HEK293 (cell line): ENCODE data around the gene CASZ1.

Source experiments
- CTCF ChIA-PET: fragments of 350-600 bp; formaldehyde crosslinking; extraction: SDS; loops from one replicate; lab custom pipeline; 2021; ENCODE audit warnings: antibody characterized with exemption; lab: Yijun Ruan, JAX
- POLR2A ChIA-PET: fragments of 300-600 bp; formaldehyde crosslinking; extraction: SDS; loops from one replicate; lab custom pipeline; 2020; ENCODE audit warnings: antibody characterized with exemption, inconsistent platforms; lab: Yijun Ruan, JAX
- H3K27ac ChIP-seq: fragments of 200-500 bp; sonication (Bioruptor generic); 2 replicates; pipeline ENCODE4 v1.5.1; 2014; ENCODE audit warnings: low read depth, low read length, control low read depth, inconsistent platforms; ENCODE audit errors: extremely low read depth
- H3K36me3 ChIP-seq, 2 experiments: fragments of 200-500 bp in 1 of 2; sonication (Bioruptor generic) in 1 of 2; 1 replicate in 1 of 2; 2 replicates in 1 of 2; pipeline ENCODE4 v1.5.1; 2014 to 2017; ENCODE audit warnings: inconsistent platforms in 2 of 2, low read length in 2 of 2; ENCODE audit not compliant: control insufficient read depth in 2 of 2, insufficient read depth in 1 of 2
- H3K4me1 ChIP-seq: fragments of 200-500 bp; sonication (Bioruptor generic); 2 replicates; pipeline ENCODE4 v1.5.1; 2014; ENCODE audit warnings: mild to moderate bottlenecking, low read length, inconsistent platforms; ENCODE audit not compliant: control insufficient read depth, insufficient read depth
- H3K4me3 ChIP-seq: 2 replicates; pipeline ENCODE4 v1.5.1; 2011; ENCODE audit warnings: low read depth, mild to moderate bottlenecking, control low read depth, low read length, moderate library complexity
- H3K9me3 ChIP-seq: fragments of 200-500 bp; sonication (Bioruptor generic); 2 replicates; pipeline ENCODE4 v1.5.1; 2014; ENCODE audit warnings: low read depth, low read length, inconsistent platforms; ENCODE audit not compliant: control insufficient read depth, insufficient read depth
- GLI2 ChIP-seq: fragments of 450-650 bp; formaldehyde crosslinking; IDR thresholded peaks from 2 replicates; pipeline ENCODE4; 2017; ENCODE audit warnings: missing biosample characterization, missing genetic modification characterization, low read depth, borderline replicate concordance
- GLIS1 ChIP-seq: fragments of 450-650 bp; formaldehyde crosslinking; IDR thresholded peaks from 2 replicates; pipeline ENCODE4 v1.5.1; 2016; ENCODE audit warnings: missing biosample characterization, missing genetic modification characterization
- GLIS2 ChIP-seq: fragments of 450-650 bp; formaldehyde crosslinking; IDR thresholded peaks from 2 replicates; pipeline ENCODE4 v1.5.1; 2016; ENCODE audit warnings: missing biosample characterization, missing genetic modification characterization
- HOXC10 ChIP-seq: sonication (generic); formaldehyde crosslinking; IDR thresholded peaks from 2 replicates; pipeline ENCODE4 v1.8.1; 2023; ENCODE audit warnings: mild to moderate bottlenecking, missing genetic modification reagents
- PRDM1 ChIP-seq: fragments of 450-650 bp; formaldehyde crosslinking; IDR thresholded peaks from 2 replicates; pipeline ENCODE4; 2016; ENCODE audit warnings: missing biosample characterization, missing genetic modification characterization
- SP7 ChIP-seq: fragments of 450-650 bp; formaldehyde crosslinking; IDR thresholded peaks from 2 replicates; pipeline ENCODE4 v1.5.1; 2016; ENCODE audit warnings: missing biosample characterization, missing genetic modification characterization
- ZFP69B ChIP-seq: fragments of 450-650 bp; formaldehyde crosslinking; IDR thresholded peaks from 2 replicates; pipeline ENCODE4 v1.5.1; 2016; ENCODE audit warnings: missing biosample characterization, missing genetic modification characterization
- ZIC2 ChIP-seq: fragments of 450-650 bp; formaldehyde crosslinking; IDR thresholded peaks from 2 replicates; pipeline ENCODE4 v1.5.1; 2016; ENCODE audit warnings: missing biosample characterization, missing genetic modification characterization
- ZNF223 ChIP-seq: fragments of 450-650 bp; formaldehyde crosslinking; IDR thresholded peaks from 2 replicates; pipeline ENCODE4 v1.5.1; 2016; ENCODE audit warnings: missing biosample characterization, missing genetic modification characterization
- ZNF341 ChIP-seq: fragments of 450-650 bp; formaldehyde crosslinking; IDR thresholded peaks from 2 replicates; pipeline ENCODE4; 2016; ENCODE audit warnings: low read depth, missing biosample characterization, missing genetic modification characterization
- ZNF366 ChIP-seq: fragments of 450-650 bp; formaldehyde crosslinking; conservative IDR thresholded peaks from 2 replicates; pipeline ENCODE4 v1.5.1; 2016; ENCODE audit warnings: missing biosample characterization, missing genetic modification characterization
- ZNF404 ChIP-seq: fragments of 450-650 bp; formaldehyde crosslinking; IDR thresholded peaks from 2 replicates; pipeline ENCODE4 v1.5.1; 2017; ENCODE audit warnings: missing biosample characterization, missing genetic modification characterization
- ZNF423 ChIP-seq: fragments of 450-650 bp; formaldehyde crosslinking; IDR thresholded peaks from 2 replicates; pipeline ENCODE4 v1.5.1; 2016; ENCODE audit warnings: missing biosample characterization, missing genetic modification characterization
- ZNF596 ChIP-seq: fragments of 450-650 bp; IDR thresholded peaks from 2 replicates; pipeline ENCODE4 v1.5.0; 2018; ENCODE audit warnings: missing biosample characterization, mild to moderate bottlenecking, missing genetic modification characterization, moderate library complexity
- TF ChIP-seq, protein P1 (sequence below): fragments of 450-650 bp; formaldehyde crosslinking; IDR thresholded peaks from 2 replicates; pipeline ENCODE4 v1.5.1; 2017; ENCODE audit warnings: missing biosample characterization, missing genetic modification characterization
- TF ChIP-seq, protein P2 (sequence below): fragments of 450-650 bp; formaldehyde crosslinking; IDR thresholded peaks from 2 replicates; pipeline ENCODE4 v1.5.1; 2017; ENCODE audit warnings: missing biosample characterization, missing genetic modification characterization
- TF ChIP-seq, protein P3 (sequence below): fragments of 450-650 bp; formaldehyde crosslinking; IDR thresholded peaks from 2 replicates; pipeline ENCODE4 v1.5.1; 2016; ENCODE audit warnings: missing biosample characterization, missing genetic modification characterization

Gene CASZ1

GRCh38 chr1:10789803-10790702, 6.4 kb downstream of the CASZ1 start:
- ChIA-PET CTCF (interaction anchor here (0.6 kb wide), 1 partner anchor 61 kb away, joined by 4 read pairs; no protein-coding TSS in a partner anchor), POLR2A (no interaction called here)
- Histone ChIP-seq H3K4me1 (peaks cover 17% of the 10 kb centered on the region), H3K9me3 (no peaks in the 10 kb centered on the region), H3K36me3 (no peaks in the 10 kb centered on the region), H3K4me3 (no peak overlapping the region), H3K27ac (no peak overlapping the region)
- TF ChIP-seq ZIC2 (tag by site-specific recombination) (peak; percentile 72), SP7 (no peak), ZNF341 (tag by site-specific recombination) (peak; percentile 17; the same call in 1 of the 2 replicates), PRDM1 (0 out of 2 replicates have a peak, but pooled peaks have one; percentile 21), ZFP69B (tag by site-specific recombination) (no peak), HOXC10 (no peak), ZNF404 (tag by site-specific recombination) (no peak), GLIS2 (tag by site-specific recombination) (peak; percentile 64), ZNF423 (peak; percentile 95), ZNF223 (tag by site-specific recombination) (peak; percentile 73; the same call in 1 of the 2 replicates), GLIS1 (tag by site-specific recombination) (peak; percentile 25; the same call in 1 of the 2 replicates), GLI2 (tag by site-specific recombination) (no peak)
- TF ChIP-seq, protein P1, sequence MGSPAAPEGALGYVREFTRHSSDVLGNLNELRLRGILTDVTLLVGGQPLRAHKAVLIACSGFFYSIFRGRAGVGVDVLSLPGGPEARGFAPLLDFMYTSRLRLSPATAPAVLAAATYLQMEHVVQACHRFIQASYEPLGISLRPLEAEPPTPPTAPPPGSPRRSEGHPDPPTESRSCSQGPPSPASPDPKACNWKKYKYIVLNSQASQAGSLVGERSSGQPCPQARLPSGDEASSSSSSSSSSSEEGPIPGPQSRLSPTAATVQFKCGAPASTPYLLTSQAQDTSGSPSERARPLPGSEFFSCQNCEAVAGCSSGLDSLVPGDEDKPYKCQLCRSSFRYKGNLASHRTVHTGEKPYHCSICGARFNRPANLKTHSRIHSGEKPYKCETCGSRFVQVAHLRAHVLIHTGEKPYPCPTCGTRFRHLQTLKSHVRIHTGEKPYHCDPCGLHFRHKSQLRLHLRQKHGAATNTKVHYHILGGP (tag by site-specific recombination) = no peak
- TF ChIP-seq, protein P2, sequence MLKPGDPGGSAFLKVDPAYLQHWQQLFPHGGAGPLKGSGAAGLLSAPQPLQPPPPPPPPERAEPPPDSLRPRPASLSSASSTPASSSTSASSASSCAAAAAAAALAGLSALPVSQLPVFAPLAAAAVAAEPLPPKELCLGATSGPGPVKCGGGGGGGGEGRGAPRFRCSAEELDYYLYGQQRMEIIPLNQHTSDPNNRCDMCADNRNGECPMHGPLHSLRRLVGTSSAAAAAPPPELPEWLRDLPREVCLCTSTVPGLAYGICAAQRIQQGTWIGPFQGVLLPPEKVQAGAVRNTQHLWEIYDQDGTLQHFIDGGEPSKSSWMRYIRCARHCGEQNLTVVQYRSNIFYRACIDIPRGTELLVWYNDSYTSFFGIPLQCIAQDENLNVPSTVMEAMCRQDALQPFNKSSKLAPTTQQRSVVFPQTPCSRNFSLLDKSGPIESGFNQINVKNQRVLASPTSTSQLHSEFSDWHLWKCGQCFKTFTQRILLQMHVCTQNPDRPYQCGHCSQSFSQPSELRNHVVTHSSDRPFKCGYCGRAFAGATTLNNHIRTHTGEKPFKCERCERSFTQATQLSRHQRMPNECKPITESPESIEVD (tag by site-specific recombination) = peak; percentile 69
- TF ChIP-seq, protein P3, sequence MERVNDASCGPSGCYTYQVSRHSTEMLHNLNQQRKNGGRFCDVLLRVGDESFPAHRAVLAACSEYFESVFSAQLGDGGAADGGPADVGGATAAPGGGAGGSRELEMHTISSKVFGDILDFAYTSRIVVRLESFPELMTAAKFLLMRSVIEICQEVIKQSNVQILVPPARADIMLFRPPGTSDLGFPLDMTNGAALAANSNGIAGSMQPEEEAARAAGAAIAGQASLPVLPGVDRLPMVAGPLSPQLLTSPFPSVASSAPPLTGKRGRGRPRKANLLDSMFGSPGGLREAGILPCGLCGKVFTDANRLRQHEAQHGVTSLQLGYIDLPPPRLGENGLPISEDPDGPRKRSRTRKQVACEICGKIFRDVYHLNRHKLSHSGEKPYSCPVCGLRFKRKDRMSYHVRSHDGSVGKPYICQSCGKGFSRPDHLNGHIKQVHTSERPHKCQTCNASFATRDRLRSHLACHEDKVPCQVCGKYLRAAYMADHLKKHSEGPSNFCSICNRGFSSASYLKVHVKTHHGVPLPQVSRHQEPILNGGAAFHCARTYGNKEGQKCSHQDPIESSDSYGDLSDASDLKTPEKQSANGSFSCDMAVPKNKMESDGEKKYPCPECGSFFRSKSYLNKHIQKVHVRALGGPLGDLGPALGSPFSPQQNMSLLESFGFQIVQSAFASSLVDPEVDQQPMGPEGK (tag by site-specific recombination) = peak; percentile 63

DNA sequence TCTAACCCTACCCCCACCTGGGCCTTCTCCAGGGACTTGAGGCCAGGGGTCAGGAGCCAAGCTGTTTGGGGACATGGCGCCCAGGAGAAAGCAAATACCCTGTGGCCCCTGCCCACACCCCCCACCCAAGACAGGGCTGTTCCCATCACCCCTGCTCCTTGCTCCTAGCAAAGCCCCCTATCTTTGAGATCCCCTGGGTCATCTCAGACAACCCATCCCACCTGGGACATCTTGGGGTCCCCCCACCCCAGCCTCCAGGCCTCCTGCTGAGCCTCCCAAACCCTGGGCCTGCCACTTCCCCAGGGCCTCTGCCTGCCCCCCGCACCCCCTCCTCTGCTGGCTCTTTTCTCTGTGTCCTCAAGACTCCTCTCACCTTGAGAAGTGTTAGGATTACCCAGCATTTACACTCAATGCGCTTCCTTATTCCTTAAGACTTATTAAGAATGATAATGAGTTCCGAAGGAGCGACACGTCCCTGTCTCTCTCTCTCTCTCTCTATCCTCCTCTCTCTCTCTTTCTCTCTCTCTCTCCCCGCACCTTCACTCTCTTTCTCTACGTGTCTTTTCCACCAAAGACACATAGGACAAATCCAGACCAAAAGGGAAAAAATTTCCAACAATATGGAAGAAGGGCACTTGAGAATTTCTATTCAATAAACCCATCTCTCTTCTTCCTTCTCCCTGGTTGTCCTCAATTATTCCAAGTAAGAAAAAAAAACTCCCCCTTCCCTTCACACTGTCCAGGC, 7.2 kb downstream of the CASZ1 start:
- peaks cover 17% of the 10 kb centered on the region for H3K4me1 ChIP-seq
- CTCF ChIA-PET = interaction anchor here (0.6 kb wide), 1 partner anchor 60 kb away, joined by 4 read pairs; no protein-coding TSS in a partner anchor
- no peaks in the 10 kb centered on the region for H3K36me3 ChIP-seq
- TF ChIP-seq ZNF596 (tag by site-specific recombination) (peak; percentile 90), ZNF366 (tag by site-specific recombination) (peak; percentile 62), ZNF341 (tag by site-specific recombination) (no peak)
- no peak overlapping the region for H3K27ac ChIP-seq
- H3K9me3 ChIP-seq = no peaks in the 10 kb centered on the region
- no peak overlapping the region for H3K4me3 ChIP-seq
- POLR2A ChIA-PET = no interaction called here
